ENCODE measurements around the gene CNST. TPM values are rescaled to one million over a fixed set of nuclear protein-coding genes. Genes with fewer than 3 reads are reported as not detected.

CNST gene
- total and polyA plus RNA-seq, 2 of the 13 experiments (the other 11 are each of a cell fraction or from before 2014, with no cell fraction given), result 6.3 to 12.4 TPM

DNA sequence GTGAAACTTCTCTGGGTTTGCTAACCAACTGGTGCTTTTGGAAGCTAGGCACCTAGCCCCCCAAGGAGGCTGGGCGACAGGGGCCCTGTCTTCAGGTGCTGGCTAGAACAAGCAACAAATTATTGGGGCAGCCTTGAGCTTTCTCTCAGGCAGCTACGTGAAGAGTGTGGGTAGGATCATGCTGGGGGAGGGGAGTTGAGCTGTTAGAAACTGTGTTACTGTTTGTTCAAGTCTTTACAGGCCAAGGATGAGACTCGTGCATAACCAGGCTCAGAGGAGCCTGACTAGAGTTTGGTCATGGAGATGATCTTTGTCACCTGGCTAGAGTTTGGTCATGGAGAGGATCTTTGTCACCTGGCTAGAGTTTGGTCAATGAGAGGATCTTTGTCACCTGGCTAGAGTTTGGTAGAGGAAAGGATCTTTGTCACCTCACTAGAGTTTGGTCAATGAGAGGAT is 145.3 kb downstream of the CNST start (continued):
- TF ChIP-seq, protein P1, sequence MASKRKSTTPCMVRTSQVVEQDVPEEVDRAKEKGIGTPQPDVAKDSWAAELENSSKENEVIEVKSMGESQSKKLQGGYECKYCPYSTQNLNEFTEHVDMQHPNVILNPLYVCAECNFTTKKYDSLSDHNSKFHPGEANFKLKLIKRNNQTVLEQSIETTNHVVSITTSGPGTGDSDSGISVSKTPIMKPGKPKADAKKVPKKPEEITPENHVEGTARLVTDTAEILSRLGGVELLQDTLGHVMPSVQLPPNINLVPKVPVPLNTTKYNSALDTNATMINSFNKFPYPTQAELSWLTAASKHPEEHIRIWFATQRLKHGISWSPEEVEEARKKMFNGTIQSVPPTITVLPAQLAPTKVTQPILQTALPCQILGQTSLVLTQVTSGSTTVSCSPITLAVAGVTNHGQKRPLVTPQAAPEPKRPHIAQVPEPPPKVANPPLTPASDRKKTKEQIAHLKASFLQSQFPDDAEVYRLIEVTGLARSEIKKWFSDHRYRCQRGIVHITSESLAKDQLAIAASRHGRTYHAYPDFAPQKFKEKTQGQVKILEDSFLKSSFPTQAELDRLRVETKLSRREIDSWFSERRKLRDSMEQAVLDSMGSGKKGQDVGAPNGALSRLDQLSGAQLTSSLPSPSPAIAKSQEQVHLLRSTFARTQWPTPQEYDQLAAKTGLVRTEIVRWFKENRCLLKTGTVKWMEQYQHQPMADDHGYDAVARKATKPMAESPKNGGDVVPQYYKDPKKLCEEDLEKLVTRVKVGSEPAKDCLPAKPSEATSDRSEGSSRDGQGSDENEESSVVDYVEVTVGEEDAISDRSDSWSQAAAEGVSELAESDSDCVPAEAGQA (IDR thresholded peaks at IDR 0.05; ENCODE audit: low read depth), result no peak
- TF ChIP-seq, protein P1 (CRISPR knock-in tag; IDR thresholded peaks at IDR 0.05; ENCODE audit: borderline replicate concordance), result no peak
- no peak for TF ChIP-seq ATM (IDR thresholded peaks at IDR 0.05; ENCODE audit: borderline replicate concordance)
- no peak for TF ChIP-seq ZNF350 (CRISPR knock-in tag; IDR thresholded peaks at IDR 0.05; ENCODE audit: borderline replicate concordance, low read depth)
- TF ChIP-seq, protein P2, sequence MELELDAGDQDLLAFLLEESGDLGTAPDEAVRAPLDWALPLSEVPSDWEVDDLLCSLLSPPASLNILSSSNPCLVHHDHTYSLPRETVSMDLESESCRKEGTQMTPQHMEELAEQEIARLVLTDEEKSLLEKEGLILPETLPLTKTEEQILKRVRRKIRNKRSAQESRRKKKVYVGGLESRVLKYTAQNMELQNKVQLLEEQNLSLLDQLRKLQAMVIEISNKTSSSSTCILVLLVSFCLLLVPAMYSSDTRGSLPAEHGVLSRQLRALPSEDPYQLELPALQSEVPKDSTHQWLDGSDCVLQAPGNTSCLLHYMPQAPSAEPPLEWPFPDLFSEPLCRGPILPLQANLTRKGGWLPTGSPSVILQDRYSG (CRISPR knock-in tag; IDR thresholded peaks at IDR 0.05), result no peak
- TF ChIP-seq ZNF660 (CRISPR knock-in tag; IDR thresholded peaks at IDR 0.05; ENCODE audit: borderline replicate concordance, low read depth), result no peak
- TF ChIP-seq ZNF598 (CRISPR knock-in tag; IDR thresholded peaks at IDR 0.05; ENCODE audit: borderline replicate concordance), result no peak
- 0 out of 2 replicates have a peak, but pooled peaks have one; percentile 49 for TF ChIP-seq ZSCAN21 (CRISPR knock-in tag; IDR thresholded peaks at IDR 0.05; ENCODE audit: borderline replicate concordance)
- TF ChIP-seq, protein P3, sequence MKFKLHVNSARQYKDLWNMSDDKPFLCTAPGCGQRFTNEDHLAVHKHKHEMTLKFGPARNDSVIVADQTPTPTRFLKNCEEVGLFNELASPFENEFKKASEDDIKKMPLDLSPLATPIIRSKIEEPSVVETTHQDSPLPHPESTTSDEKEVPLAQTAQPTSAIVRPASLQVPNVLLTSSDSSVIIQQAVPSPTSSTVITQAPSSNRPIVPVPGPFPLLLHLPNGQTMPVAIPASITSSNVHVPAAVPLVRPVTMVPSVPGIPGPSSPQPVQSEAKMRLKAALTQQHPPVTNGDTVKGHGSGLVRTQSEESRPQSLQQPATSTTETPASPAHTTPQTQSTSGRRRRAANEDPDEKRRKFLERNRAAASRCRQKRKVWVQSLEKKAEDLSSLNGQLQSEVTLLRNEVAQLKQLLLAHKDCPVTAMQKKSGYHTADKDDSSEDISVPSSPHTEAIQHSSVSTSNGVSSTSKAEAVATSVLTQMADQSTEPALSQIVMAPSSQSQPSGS (CRISPR knock-in tag; IDR thresholded peaks at IDR 0.05), result no peak
- no peak for TF ChIP-seq PHF8 (CRISPR knock-in tag; IDR thresholded peaks at IDR 0.05)
- no peak for TF ChIP-seq SMAD9 (CRISPR knock-in tag; IDR thresholded peaks at IDR 0.05)
- TF ChIP-seq, protein P4, sequence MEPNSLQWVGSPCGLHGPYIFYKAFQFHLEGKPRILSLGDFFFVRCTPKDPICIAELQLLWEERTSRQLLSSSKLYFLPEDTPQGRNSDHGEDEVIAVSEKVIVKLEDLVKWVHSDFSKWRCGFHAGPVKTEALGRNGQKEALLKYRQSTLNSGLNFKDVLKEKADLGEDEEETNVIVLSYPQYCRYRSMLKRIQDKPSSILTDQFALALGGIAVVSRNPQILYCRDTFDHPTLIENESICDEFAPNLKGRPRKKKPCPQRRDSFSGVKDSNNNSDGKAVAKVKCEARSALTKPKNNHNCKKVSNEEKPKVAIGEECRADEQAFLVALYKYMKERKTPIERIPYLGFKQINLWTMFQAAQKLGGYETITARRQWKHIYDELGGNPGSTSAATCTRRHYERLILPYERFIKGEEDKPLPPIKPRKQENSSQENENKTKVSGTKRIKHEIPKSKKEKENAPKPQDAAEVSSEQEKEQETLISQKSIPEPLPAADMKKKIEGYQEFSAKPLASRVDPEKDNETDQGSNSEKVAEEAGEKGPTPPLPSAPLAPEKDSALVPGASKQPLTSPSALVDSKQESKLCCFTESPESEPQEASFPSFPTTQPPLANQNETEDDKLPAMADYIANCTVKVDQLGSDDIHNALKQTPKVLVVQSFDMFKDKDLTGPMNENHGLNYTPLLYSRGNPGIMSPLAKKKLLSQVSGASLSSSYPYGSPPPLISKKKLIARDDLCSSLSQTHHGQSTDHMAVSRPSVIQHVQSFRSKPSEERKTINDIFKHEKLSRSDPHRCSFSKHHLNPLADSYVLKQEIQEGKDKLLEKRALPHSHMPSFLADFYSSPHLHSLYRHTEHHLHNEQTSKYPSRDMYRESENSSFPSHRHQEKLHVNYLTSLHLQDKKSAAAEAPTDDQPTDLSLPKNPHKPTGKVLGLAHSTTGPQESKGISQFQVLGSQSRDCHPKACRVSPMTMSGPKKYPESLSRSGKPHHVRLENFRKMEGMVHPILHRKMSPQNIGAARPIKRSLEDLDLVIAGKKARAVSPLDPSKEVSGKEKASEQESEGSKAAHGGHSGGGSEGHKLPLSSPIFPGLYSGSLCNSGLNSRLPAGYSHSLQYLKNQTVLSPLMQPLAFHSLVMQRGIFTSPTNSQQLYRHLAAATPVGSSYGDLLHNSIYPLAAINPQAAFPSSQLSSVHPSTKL (CRISPR knock-in tag; IDR thresholded peaks at IDR 0.05), result peak; percentile 34; the same call in 1 of the 2 replicates
- no peak for TF ChIP-seq GTF3A (CRISPR knock-in tag; conservative IDR thresholded peaks at IDR 0.05)
- TF ChIP-seq MTF1 (CRISPR knock-in tag; IDR thresholded peaks at IDR 0.05), result no peak
- TF ChIP-seq RBM39 (IDR thresholded peaks at IDR 0.05; ENCODE audit: low read depth, low read length, poor library complexity, severe bottlenecking), result no peak
- peak; percentile 42; the same call in 1 of the 2 replicates for TF ChIP-seq HOXA3 (CRISPR knock-in tag; IDR thresholded peaks at IDR 0.05)
- peak; percentile 32; the same call in 1 of the 2 replicates for TF ChIP-seq RARA (CRISPR knock-in tag; IDR thresholded peaks at IDR 0.05)
- no peak for TF ChIP-seq JDP2 (CRISPR knock-in tag; IDR thresholded peaks at IDR 0.05; ENCODE audit: borderline replicate concordance)

Data from HepG2 (cell line).